ENCODE data around the gene TTC33.
"Not testable (repeated sequence)": the region's sequence is repeated elsewhere in the genome, so short reads cannot be mapped to it uniquely, and the experiment has no call there.

TTC33 gene

DNA sequence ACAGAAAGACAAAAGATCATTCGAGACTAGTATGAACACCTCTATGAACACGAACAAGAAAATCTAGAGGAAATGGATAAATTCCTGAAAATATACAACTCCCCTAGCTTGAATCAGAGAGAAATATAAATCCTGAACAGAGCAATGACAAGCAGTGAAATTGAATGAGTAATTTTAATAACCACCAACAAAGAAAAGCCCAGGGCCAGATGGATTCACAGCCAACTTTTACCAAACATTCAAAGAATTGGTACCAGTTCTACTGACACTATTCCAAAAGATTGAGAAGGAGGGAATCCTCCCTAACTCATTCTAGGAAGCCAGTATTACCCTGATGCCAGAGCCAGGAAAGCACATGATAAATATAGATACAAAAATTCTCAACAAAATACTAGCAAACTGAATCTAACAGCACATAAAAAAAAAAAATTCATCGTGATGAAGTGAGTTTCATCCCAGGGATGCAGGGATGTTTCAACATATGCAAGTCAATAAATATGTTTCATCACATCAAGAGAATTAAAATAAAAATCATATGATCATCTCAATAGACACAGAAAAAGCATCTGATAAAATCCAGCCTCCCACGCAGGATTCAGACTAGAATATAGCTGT is 101.3 kb downstream of the TTC33 start:
- DNase-seq (ENCODE audit: extremely low read depth in 1 of 2, low read depth in 1 of 2): no peak

DNA sequence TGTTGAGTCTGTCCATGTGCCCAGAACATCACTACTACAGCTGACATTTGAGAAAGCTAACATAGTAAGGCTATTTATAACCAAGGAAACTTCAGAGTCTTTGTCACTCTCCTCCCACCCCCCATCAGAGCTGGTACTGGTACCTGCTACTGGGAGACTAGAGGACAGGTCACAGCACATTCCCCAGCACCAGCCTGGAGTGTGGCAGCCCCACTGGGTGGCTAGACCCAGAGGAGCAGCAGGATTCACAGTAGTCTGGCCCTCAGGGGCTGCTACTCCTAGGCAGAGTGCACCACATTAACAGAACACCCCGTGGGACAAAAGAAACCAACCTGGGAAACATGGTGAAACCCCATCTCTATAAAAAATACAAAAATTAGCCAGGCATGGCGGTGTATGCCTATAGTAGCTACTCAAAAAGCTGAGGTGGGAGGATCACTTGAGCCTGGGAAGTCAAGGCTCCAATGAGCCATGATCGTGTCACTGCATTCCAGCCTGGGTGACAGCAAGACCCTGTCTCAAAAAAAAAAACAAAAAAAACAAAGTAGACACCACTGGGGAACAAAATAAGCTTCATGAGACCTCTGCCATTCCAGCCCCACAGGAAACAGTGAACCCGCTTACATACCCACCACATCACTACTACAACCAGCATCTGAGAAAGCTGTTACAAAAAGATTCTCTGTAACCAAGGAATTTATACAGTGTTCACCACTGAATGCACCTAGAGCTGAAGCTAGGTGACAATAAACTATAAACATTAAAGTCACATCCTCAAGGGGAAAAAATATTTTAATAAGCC is 102.3 kb downstream of the TTC33 start:
- no peak for DNase-seq (ENCODE audit: extremely low read depth in 1 of 2, low read depth in 1 of 2)

DNA sequence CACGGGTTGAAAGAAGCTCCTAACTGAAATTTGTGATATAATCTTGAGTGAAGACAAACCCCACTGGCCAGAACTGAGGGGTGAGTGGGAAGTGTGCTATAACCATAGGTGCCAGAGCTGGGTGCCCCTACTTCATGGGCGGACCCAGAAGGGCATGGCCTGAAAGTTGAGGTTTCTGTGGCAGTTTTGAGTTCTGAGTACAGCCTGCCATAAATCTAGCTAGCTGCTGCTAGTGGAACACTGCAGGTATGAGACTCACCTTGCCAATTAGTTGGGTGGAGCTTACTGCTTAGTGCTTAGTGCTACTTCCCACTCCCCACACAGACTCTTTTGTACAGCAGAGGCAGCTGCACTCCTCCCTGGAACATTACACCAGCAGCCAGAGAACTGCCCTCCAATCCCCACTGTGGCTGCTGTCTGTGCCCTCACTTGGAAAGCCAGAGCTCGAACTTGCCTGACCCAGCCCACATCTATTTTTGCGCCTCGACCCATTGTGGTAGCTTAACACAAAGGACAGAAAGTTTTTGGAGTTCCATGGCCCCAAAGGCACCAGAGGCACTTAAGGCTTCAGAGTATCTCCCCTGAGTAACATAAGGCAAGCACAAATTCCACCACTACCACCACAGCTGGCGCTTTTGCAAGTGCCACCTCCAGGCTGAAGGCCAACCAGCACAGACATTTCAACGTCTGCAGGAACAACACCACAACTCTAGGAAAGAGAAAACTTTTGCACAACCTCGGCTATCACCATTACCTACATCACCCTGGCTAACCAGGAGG is 103.1 kb downstream of the TTC33 start:
- no peak for DNase-seq (ENCODE audit: extremely low read depth in 1 of 2, low read depth in 1 of 2)

DNA sequence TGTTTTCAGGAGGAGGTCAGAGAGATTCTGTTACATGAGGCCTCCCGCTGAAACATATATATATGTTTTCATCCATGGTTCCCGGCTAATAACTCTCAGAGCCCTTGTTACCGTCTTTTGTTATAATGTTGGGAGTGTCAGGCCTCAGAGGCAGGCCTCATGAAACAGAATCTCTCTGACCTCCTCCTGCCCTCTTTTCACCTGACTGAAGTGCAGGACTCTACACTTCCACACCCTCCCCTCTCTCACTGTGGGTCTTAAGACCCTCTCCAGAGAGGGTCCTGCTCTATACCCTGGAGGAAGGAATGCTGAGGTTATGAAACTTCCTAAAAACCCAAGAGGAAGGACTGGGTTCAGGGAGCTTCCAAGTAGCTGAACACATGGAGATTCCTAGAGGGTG is 104.6 kb downstream of the TTC33 start:
- no peak for DNase-seq (ENCODE audit: extremely low read depth in 1 of 2, low read depth in 1 of 2)

DNA sequence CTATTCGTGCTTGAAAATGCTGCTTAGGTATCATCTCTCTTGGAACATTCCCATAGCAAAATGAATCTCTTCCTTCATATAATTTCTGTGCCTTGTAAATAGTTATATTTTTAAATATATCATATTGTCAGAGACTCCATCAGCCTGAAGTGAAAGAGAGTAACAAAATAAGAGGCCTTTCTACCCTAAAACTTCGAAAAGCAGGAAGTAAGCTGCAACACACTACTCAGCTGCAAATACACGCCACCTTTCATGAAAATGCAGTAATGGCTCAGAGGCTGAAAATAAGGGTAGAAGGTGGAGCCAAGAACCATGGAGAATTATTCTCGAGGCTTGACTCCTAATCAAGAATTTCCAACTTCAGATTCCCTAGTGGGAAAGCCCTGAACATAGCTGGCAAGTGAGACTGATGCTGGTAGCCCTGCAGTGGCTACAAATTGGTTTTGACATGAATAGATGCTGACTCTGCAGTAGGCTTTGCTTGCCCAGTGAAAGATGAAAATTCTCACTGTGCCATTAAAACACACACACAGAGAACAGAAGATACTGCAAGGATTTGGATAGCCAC is 106.2 kb downstream of the TTC33 start:
- no peak for DNase-seq (ENCODE audit: extremely low read depth in 1 of 2, low read depth in 1 of 2)

DNA sequence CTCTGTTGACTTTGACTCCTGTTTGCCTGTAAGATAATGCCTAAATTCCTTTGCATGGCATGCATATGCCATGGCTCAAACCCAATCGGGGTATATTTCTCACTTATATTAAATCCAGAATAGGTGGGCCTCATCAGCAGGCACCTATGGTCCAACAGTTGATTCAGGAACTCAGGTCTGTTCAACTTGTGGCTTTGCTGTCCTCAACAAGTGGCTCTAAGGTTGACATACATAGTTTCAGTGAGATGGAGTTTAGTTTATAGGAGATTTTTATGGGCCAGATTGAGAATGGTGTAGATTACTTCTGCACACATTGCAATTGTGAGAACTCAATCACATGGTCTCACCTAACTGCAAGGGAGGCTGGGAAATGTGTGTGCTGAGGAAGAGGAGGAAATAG is 107.6 kb downstream of the TTC33 start:
- no peak for DNase-seq (ENCODE audit: extremely low read depth in 1 of 2, low read depth in 1 of 2)

DNA sequence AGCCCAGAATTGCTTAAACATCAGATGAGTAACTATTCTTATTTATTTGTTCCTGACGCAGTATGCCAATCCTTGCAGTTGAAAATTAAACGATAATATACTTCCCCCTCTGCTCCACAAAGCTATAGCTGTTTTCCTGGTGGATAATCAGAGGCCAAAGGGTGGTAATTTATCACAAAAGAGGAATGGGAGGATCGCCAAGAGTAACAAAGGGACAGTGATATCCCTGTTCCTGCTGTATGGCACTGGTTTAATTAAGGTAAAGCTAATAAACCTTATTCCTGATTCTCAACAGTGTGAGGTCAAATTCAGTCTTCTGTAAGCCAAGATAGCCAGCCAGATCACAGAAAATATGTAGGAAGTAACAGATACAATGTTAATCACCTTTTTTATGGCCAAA is 109.5 kb downstream of the TTC33 start:
- DNase-seq (ENCODE audit: extremely low read depth in 1 of 2, low read depth in 1 of 2): no peak

DNA sequence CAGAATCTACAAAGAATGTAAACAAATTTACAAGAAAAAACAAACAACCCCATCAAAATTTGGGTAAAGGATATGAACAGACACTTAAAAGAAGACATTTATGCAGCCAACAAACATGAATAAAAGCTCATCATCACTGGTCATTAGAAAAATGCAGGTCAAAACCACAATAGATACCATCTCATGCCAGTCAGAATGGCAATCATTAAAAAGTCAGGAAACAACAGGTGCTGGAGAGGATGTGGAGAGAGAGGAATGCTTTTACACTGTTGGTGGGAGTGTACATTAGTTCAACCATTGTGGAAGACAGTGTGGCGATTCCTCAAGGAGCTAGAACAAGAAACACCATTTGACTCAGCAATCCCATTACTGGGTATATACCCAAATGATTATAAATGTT is 116.2 kb downstream of the TTC33 start:
- not testable (repeated sequence) for DNase-seq (ENCODE audit: extremely low read depth in 1 of 2, low read depth in 1 of 2)

DNA sequence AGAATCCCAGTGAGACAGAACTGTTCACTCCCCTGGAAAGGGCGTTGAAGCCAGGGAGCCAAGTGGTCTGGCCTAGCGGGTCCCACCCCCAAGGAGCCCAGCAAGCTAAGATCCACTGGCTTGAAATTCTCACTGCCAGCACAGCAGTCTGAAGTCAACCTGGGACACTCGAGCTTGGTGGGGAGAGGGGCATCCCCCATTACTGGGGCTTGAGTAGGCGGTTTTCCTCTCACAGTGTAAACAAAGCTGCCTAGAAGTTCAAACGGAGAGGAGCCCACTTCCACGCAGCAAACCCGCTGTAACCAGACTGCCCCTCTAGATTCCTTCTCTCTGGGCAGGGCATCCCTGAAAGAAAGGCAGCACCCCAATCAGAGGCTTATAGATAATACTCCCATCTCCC is 121.2 kb downstream of the TTC33 start:
- DNase-seq (ENCODE audit: extremely low read depth in 1 of 2, low read depth in 1 of 2): no peak

DNA sequence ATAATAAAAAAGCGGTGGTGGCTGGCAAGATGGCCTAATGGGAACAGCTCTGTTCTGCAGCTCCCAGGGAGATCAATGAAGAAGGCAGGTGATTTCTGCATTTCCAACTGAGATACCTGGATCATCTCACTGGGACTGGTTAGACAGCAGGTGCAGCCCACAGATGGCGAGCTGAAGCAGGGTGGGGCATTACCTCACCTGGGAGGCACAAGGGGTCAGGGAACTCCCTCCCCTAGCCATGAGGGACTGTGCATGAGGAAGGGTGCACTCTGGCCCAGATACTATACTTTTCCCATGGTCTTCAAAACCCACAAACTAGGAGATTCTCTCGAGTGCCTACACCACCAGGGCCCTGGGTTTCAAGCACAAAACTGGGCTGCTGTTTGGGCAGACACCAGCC is 121.6 kb downstream of the TTC33 start:
- no peak for DNase-seq (ENCODE audit: extremely low read depth in 1 of 2, low read depth in 1 of 2)

DNA sequence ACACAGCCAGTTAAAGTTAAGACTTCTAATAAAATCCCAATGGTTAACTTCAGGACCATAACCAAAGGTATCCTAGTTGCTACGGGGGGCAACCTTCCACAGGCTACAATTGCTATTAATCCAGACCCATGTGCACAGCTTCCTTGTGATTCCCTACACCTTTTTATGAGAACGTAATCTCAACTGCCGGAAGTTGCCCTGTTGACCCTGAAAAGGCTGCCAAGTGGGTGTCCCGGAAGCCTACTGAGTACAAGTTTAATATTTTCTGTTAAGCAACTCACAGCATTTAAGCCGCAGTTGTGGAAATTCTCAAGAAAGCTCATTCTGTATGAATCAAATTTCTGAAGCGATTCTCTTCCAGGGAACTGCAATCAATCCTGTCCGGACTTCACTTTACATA is 124.5 kb downstream of the TTC33 start:
- no peak for DNase-seq (ENCODE audit: extremely low read depth in 1 of 2, low read depth in 1 of 2)

DNA sequence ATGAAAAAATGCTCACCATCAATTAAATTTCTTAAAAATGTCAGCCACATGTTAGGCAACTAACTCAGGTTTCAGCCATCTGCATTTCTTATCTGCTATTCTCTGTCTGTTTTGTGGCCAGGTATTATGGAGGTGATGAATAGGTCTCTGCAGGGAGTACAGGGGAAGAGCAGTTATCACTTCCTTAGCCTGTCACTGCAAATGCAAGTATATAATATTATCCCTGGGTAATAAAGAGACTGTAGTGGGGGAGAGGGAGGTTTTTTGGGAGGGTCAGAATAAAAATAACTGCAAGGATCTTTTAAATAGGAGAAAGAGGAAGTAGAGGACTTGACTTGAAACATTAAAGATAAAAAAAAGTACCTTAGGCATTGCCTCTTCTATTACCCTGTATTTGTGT is 125.6 kb downstream of the TTC33 start:
- DNase-seq (ENCODE audit: extremely low read depth in 1 of 2, low read depth in 1 of 2): no peak

DNA sequence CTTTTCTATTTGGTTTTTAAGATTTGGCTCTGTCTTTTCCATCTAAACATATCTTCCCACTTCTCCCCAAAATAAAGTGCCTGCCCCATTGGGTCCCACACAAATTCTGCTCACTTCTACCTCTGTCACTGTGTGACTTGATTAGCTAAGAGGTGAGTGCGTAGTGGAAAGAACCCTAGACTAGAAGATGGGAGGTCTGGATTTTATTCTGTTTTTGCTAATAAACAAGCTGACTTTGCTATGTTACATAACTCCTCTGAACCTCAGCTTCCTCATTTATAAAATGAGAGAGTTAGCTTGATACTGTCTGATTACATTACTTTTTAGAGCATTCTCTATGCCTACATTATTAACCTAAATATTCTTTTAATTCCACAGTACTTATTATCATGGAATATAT is 127.4 kb downstream of the TTC33 start:
- DNase-seq (ENCODE audit: extremely low read depth in 1 of 2, low read depth in 1 of 2): no peak

DNA sequence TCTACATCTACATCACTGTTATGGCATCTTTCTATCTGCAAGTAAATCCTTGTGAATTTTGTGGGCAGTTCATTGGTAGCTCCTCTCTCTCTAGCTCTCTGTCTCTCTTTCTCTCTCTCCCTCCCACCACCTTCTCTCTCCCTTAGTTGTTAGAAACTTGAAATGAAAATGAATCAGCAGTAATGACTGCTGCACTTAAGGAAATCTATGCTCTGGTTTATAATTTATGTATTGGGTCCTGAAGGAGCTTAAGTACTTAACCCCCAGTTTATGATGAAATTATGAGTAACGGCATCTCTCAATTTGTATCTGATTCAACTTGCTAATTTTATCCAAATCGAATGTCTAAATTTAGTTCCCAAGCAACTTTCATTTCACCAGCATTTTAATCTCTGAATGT is 128.1 kb downstream of the TTC33 start:
- no peak for DNase-seq (ENCODE audit: extremely low read depth in 1 of 2, low read depth in 1 of 2)

DNA sequence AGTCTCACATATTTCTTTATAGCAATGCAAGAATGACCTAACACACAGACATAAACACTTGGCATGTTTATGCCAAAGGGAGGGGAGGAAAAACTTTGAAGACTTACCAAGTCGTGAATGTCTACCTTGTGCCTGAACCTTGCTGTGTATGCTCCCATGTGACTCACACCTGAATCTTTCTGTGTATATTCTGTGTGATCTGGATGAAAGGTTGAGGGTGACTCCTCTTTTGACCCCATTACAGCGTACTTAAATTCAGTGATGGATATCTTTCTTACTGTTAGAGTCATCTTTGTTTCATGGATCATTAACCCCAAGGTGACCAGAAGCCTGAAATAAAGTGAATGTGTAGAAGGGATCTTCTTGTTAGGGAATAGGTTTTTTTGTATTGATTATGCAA is 129.0 kb downstream of the TTC33 start:
- no peak for DNase-seq (ENCODE audit: extremely low read depth in 1 of 2, low read depth in 1 of 2)

DNA sequence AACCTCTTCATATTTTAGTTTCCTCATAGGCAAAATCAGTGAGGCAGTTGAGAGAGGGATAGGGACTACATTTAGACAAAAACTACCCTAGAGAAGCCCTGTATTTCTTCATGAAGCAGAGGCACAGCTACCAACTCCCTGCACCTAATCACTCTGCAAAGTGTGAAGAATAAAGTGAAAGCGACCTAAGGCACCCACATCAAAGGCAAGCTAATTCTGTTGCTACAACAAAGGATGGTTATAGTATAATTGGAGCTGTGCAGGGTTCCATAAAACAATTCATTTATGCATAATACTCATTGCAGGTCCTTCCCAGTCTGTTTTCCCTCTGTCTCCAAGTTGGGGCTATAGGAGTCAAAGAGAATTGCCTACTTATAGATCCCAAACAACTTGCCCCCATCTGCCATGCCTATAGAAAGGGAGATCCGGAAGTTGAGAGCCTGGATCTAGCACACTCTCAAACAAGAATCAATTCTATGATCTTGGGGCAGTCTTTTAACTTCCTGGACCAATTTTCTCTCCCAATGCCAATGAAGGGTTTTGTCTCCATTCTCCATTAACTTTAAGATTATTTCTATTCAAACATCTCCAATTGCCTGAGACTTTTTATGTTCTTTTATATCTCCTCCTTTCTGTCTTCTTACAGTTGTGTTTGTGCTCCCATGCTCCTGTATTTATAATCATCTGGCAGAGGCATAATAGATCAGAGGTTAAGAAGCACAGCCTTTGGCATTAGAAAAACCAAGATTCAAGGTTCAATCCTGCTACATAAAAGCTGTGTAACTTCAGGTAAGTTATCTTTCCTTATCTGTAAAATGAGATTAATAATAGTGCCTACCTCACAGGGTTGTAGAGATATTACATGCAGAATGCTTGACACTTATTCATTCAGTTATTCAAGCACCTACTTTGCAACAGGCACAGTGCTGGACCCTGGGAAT is 132.0 kb downstream of the TTC33 start:
- DNase-seq (ENCODE audit: extremely low read depth in 1 of 2, low read depth in 1 of 2): peak in 1 of 2 donors; percentile 4

DNA sequence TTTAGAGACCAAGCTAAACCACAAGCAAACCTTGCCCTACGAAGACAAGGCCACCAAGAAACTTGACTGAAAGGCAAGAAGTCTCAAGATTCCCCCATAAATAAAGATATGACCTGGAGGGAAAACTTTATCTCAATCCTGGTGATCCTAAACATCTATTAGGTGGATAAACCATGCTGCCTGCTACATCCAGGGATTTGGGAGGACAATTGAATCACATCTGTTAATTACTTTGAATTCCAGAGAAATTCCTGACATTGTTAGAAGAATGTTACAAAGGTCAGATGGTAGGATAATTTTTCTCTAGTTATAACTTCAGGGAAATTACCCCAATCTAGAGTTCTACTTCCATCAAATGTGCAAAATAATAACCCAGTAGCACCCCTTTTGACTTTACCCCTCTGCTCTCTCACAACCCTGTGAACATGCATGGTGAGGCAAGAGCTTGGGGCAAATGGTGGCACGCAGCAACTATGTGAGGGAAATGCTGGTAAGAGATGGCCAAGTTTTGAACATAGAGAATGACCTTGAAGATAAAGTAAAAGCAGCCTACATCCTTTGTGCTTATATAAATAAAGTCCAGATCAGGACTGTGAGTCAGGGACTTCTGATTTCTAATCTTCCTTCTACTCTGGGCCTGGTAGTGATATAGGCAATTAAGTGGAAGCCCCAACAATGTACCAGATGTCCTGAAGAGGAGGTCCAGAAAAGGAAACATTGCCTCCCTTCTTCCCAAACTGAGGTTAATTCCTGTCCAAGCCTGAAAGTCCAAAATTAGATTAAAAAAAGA is 133.1 kb downstream of the TTC33 start:
- DNase-seq (ENCODE audit: extremely low read depth in 1 of 2, low read depth in 1 of 2): no peak

DNA sequence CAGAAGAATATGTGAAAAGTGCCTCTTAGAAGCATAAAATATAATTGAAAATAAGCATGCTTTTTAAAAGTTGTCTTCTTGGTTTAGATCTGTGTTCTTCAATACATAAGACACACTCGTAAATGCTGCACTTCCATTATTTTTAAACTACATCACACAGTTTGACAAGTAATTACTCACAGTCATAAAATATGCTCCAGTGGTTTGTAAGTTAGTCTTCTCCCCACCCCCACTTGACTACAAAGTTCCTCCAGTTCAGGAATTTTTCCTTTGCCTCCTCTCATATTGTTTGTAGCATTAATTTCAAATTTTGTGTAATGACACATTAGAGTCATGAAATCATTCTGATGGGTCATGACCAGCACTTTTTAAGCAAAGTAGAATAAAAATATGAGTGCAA is 136.3 kb downstream of the TTC33 start:
- no peak for DNase-seq (ENCODE audit: extremely low read depth in 1 of 2, low read depth in 1 of 2)

DNA sequence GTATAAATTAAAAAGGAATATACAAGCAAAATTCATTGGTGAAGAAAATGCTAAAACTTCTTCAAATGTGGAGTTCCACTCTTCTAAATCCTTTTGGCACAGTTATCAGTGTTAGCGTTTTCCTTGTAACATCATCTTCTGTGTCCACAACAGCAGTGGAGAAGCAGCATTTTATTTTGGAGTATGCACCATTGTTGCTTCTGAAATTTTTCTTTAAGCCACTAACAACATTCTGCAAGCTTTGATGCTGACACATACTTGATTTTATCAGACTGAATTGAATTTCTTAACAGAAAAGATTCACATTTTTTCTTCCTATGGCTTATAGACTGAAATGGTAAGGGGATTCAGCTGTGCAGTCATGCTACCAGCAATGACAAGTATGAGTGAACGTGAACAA is 136.8 kb downstream of the TTC33 start:
- DNase-seq (ENCODE audit: extremely low read depth in 1 of 2, low read depth in 1 of 2): no peak

DNA sequence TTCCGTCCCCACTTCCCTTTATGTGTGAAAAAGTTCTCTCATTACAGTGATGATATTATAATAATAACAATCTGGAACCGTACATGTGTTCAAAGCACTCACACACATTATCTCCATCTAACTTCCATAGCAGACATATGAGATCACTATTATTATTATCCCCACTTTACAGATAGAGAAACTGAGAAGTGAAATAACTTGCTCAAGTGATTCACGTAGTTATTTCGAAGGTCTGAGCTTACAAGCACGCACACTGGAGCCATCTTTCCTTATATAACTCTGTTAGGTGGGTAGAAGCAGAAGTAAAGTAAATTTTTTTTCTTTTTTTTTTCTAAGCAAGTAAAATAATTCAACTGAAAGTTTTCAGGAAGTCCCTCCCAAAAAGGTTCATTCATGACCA is 139.0 kb downstream of the TTC33 start:
- DNase-seq (ENCODE audit: extremely low read depth in 1 of 2, low read depth in 1 of 2): no peak

Measured in activated CD8-positive, alpha-beta memory T cell treated with anti-CD3 and anti-CD28 coated beads for 1 hour (primary cell).